Brain microvascular endothelial cell (primary cell): ENCODE data around the gene CADM2.

Experiments used
- DNase-seq: peaks from one replicate; pipeline ENCODE4 v3.0.0-alpha.2; 2020
- H3K27ac ChIP-seq: fragments of 250-450 bp; sonication (Bioruptor Pico); 2 replicates; pipeline ENCODE4 v1.5.1; 2020; ENCODE audit warnings: mild to moderate bottlenecking, moderate library complexity
- H3K27me3 ChIP-seq: fragments of 250-450 bp; sonication (Bioruptor Pico); replicated peaks from 2 replicates; pipeline ENCODE4 v1.5.1; 2020; ENCODE audit warnings: mild to moderate bottlenecking
- H3K36me3 ChIP-seq: fragments of 250-450 bp; sonication (Bioruptor Pico); replicated peaks from 2 replicates; pipeline ENCODE4 v1.5.1; 2020; ENCODE audit warnings: mild to moderate bottlenecking
- H3K4me3 ChIP-seq: 2 replicates; pipeline ENCODE4 v1.5.1; 2011; ENCODE audit warnings: low read depth, mild to moderate bottlenecking, control low read depth, low read length, moderate library complexity
- CTCF ChIP-seq: IDR thresholded peaks from 2 replicates; pipeline ENCODE4 v1.5.1; 2011; ENCODE audit warnings: low read depth, mild to moderate bottlenecking, moderate library complexity, low read length, control low read depth, inconsistent platforms; ENCODE audit errors: missing control alignments
- in situ Hi-C: cut with HindIII; loops from 2 replicates; pipeline ENCODE4 v1.10.0; 2017; ENCODE audit warnings: low sequenced_read_pairs, low pct_ligation_motif_present

CADM2 gene

GRCh38 chr3:85003479-85003878 lies 44.7 kb downstream of the CADM2 start:
- DNase-seq, result no peak
- in situ Hi-C loops, result no loop called here
- TF ChIP-seq CTCF, result no peak

GRCh38 chr3:85004147-85004546 lies 45.4 kb downstream of the CADM2 start:
- no peak for DNase-seq
- TF ChIP-seq CTCF, result no peak
- Histone ChIP-seq H3K27me3 (no peaks in the 10 kb centered on the region), H3K27ac (no peak overlapping the region), H3K4me3 (no peak overlapping the region), H3K36me3 (no peaks in the 10 kb centered on the region)
- in situ Hi-C loops, result no loop called here

More at GRCh38 chr3:85003479-85003878, 44.7 kb downstream of the CADM2 start:
- no peaks in the 10 kb centered on the region for H3K36me3 ChIP-seq
- no peak overlapping the region for H3K4me3 ChIP-seq
- H3K27ac ChIP-seq, result no peak overlapping the region
- no peaks in the 10 kb centered on the region for H3K27me3 ChIP-seq

GRCh38 chr3:85005946-85006345 lies 47.2 kb downstream of the CADM2 start:
- no peak for TF ChIP-seq CTCF
- no peak overlapping the region for H3K4me3 ChIP-seq
- no peak overlapping the region for H3K27ac ChIP-seq
- in situ Hi-C loops, result no loop called here
- no peaks in the 10 kb centered on the region for H3K27me3 ChIP-seq
- no peaks in the 10 kb centered on the region for H3K36me3 ChIP-seq
- DNase-seq, result no peak

- no peaks in the 10 kb centered on the region for H3K27me3 ChIP-seq
- H3K36me3 ChIP-seq, result no peaks in the 10 kb centered on the region
- H3K4me3 ChIP-seq, result no peak overlapping the region
- no peak overlapping the region for H3K27ac ChIP-seq
- TF ChIP-seq CTCF, result no peak
- no peak for DNase-seq
- in situ Hi-C loops, result no loop called here
Observed at GRCh38 chr3:85007195-85008094, 48.7 kb downstream of the CADM2 start.

- in situ Hi-C loops, result no loop called here
Observed at GRCh38 chr3:85020828-85021227, 62.0 kb downstream of the CADM2 start.

More at GRCh38 chr3:85020828-85021227, 62.0 kb downstream of the CADM2 start:
- no peak for TF ChIP-seq CTCF
- no peak overlapping the region for H3K4me3 ChIP-seq
- no peaks in the 10 kb centered on the region for H3K36me3 ChIP-seq
- DNase-seq, result no peak
- H3K27me3 ChIP-seq, result no peaks in the 10 kb centered on the region
- no peak overlapping the region for H3K27ac ChIP-seq
